GM11168 (cell line): ENCODE results near the gene GNLY.
"Not testable (repeated sequence)": the region's sequence is repeated elsewhere in the genome, so short reads cannot be mapped to it uniquely, and the experiment has no call there.

ENCODE experiments used
- in situ Hi-C: fragments of 300-500 bp; cut with MboI; formaldehyde crosslinking; loops from one replicate; pipeline ENCODE4 v1.12.0; 2022; ENCODE audit warnings: low sequenced_read_pairs; ENCODE audit not compliant: unreplicated experiment

Gene GNLY

GRCh38 chr2:85706063-85706462 is 11.9 kb downstream of the GNLY start:
- in situ Hi-C loops = no loop called here

GRCh38 chr2:85706599-85707296 is 12.6 kb downstream of the GNLY start:
- in situ Hi-C loops = no loop called here

GRCh38 chr2:85707304-85707703 is 13.1 kb downstream of the GNLY start:
- in situ Hi-C loops = no loop called here

- in situ Hi-C loops = no loop called here
Observed at GRCh38 chr2:85708641-85709040, 14.5 kb downstream of the GNLY start.

- in situ Hi-C loops = no loop called here
Observed at GRCh38 chr2:85709401-85709811, 15.2 kb downstream of the GNLY start.

- in situ Hi-C loops = no loop called here
Observed at GRCh38 chr2:85710687-85711577, 16.8 kb downstream of the GNLY start.

GRCh38 chr2:85711578-85712060 is 17.5 kb downstream of the GNLY start:
- in situ Hi-C loops = no loop called here

GRCh38 chr2:85712336-85712735 is 18.2 kb downstream of the GNLY start:
- in situ Hi-C loops = no loop called here

GRCh38 chr2:85712849-85713612 is 18.9 kb downstream of the GNLY start:
- in situ Hi-C loops = no loop called here

GRCh38 chr2:85713836-85714235 is 19.7 kb downstream of the GNLY start:
- in situ Hi-C loops = no loop called here

GRCh38 chr2:85714421-85714820 is 20.3 kb downstream of the GNLY start:
- in situ Hi-C loops = not testable (repeated sequence)

GRCh38 chr2:85714841-85715240 is 20.7 kb downstream of the GNLY start:
- in situ Hi-C loops = no loop called here

GRCh38 chr2:85716346-85716914 is 22.3 kb downstream of the GNLY start:
- in situ Hi-C loops = no loop called here

GRCh38 chr2:85717308-85718008 is 23.3 kb downstream of the GNLY start:
- in situ Hi-C loops = no loop called here

- in situ Hi-C loops = no loop called here
Observed at GRCh38 chr2:85718009-85718391, 23.8 kb downstream of the GNLY start.

GRCh38 chr2:85718885-85719492 is 24.8 kb downstream of the GNLY start:
- in situ Hi-C loops = no loop called here

- in situ Hi-C loops = no loop called here
Observed at GRCh38 chr2:85719609-85720240, 25.6 kb downstream of the GNLY start.

- in situ Hi-C loops = no loop called here
Observed at GRCh38 chr2:85720533-85720932, 26.4 kb downstream of the GNLY start.

- in situ Hi-C loops = no loop called here
Observed at GRCh38 chr2:85721641-85722040, 27.5 kb downstream of the GNLY start.
